Measurements from ENCODE around the gene SON.

The SON gene

GRCh38 chr21:33541756-33542639 is 840 bp upstream of the SON start, which contains the start of gene GART:
Gene GART (minus strand): TSS chr21:33542117. CDS start chr21:33539315, 2,802 bp downstream.
- ChIA-PET POLR2A (interaction anchor here (1.5 kb wide), 1 partner anchor 15 kb away, joined by 4 read pairs; no protein-coding TSS in a partner anchor), CTCF (interaction anchor here (1.7 kb wide), 1 partner anchor 64 kb away, joined by 4 read pairs; no protein-coding TSS in a partner anchor)
- TF ChIP-seq, protein P1, sequence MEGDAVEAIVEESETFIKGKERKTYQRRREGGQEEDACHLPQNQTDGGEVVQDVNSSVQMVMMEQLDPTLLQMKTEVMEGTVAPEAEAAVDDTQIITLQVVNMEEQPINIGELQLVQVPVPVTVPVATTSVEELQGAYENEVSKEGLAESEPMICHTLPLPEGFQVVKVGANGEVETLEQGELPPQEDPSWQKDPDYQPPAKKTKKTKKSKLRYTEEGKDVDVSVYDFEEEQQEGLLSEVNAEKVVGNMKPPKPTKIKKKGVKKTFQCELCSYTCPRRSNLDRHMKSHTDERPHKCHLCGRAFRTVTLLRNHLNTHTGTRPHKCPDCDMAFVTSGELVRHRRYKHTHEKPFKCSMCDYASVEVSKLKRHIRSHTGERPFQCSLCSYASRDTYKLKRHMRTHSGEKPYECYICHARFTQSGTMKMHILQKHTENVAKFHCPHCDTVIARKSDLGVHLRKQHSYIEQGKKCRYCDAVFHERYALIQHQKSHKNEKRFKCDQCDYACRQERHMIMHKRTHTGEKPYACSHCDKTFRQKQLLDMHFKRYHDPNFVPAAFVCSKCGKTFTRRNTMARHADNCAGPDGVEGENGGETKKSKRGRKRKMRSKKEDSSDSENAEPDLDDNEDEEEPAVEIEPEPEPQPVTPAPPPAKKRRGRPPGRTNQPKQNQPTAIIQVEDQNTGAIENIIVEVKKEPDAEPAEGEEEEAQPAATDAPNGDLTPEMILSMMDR (IDR thresholded peaks at IDR 0.05; ENCODE audit: control extremely low read depth, extremely low read depth, low read depth, missing control alignments), result no peak
- peak; percentile 84 for DNase-seq (ENCODE audit: extremely low spot score)

- POLR2A ChIA-PET, result interaction anchor here (0.6 to 1.1 kb wide), 4 partner anchors 8 to 103 kb away, joined by 3 to 6 read pairs (median 4); partner anchors contain the start of gene DONSON
- CTCF ChIA-PET, result interaction anchor here (0.7 to 3.2 kb wide), 3 partner anchors 12 to 63 kb away, joined by 3 to 12 read pairs (median 5); no protein-coding TSS in a partner anchor
- peak; percentile 57 for DNase-seq (ENCODE audit: extremely low spot score)
- TF ChIP-seq, protein P1 (IDR thresholded peaks at IDR 0.05; ENCODE audit: control extremely low read depth, extremely low read depth, low read depth, missing control alignments), result no peak
These were observed 779 bp downstream of the SON start for GRCh38 chr21:33543505-33544129.

- DNase-seq (ENCODE audit: extremely low spot score), result no peak
- POLR2A ChIA-PET, result no interaction called here
These were observed 1.8 kb downstream of the SON start for GRCh38 chr21:33544451-33545195.

DNA sequence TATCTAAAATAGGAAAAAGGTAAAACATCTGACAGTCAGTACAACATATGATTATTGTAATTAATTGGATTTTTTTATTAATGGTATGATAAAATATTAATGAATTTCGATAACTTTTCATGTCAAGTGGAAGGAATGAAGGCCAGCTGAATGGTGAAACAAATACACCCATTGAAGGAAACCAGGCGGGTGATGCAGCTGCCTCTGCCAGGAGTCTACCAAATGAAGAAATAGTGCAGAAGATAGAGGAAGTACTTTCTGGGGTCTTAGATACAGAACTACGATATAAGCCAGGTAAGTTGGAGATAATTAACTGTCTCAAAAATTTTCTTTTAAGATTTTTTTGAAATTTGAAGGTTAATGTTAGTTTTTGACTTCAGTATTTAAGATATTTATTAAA is 3.2 kb downstream of the SON start:
- CTCF ChIA-PET, result no interaction called here
- no peak for DNase-seq (ENCODE audit: extremely low spot score)
- TF ChIP-seq, protein P1 (IDR thresholded peaks at IDR 0.05; ENCODE audit: control extremely low read depth, extremely low read depth, low read depth, missing control alignments), result no peak
- POLR2A ChIA-PET, result interaction anchor here (2.1 kb wide), 1 partner anchor 11 kb away, joined by 4 read pairs; no protein-coding TSS in a partner anchor

More at GRCh38 chr21:33544451-33545195, 1.8 kb downstream of the SON start:
- CTCF ChIA-PET, result interaction anchor here (1.1 to 3.2 kb wide), 3 partner anchors 11 to 24 kb away, joined by 3 to 12 read pairs (median 5); no protein-coding TSS in a partner anchor
- TF ChIP-seq, protein P1 (IDR thresholded peaks at IDR 0.05; ENCODE audit: control extremely low read depth, extremely low read depth, low read depth, missing control alignments), result no peak

DNA sequence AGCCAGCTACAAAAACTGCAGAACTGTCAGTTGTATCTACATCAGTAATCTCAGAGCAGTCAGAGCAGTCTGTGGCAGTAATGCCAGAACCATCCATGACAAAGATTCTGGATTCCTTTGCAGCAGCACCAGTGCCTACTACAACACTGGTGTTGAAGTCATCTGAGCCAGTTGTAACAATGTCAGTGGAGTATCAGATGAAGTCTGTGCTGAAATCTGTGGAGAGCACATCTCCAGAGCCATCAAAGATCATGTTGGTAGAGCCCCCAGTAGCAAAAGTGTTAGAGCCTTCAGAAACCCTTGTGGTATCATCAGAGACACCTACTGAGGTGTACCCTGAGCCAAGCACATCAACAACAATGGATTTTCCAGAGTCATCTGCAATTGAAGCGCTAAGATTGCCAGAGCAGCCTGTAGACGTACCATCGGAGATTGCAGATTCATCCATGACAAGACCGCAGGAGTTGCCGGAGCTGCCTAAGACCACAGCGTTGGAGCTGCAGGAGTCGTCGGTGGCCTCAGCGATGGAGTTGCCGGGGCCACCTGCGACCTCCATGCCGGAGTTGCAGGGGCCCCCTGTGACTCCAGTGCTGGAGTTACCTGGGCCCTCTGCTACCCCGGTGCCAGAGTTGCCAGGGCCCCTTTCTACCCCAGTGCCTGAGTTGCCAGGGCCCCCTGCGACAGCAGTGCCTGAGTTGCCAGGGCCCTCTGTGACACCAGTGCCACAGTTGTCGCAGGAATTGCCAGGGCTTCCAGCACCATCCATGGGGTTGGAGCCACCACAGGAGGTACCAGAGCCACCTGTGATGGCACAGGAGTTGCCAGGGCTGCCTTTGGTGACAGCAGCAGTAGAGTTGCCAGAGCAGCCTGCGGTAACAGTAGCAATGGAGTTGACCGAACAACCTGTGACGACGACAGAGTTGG is 7.3 kb downstream of the SON start:
- POLR2A ChIA-PET, result interaction anchor here (0.5 to 1.0 kb wide), 2 partner anchors 10 to 31 kb away, joined by 3 to 4 read pairs; no protein-coding TSS in a partner anchor
- CTCF ChIA-PET, result interaction anchor here (1.1 to 1.2 kb wide), 2 partner anchors 12 to 39 kb away, joined by 3 read pairs; no protein-coding TSS in a partner anchor
- DNase-seq (ENCODE audit: extremely low spot score), result no peak
- TF ChIP-seq, protein P1 (IDR thresholded peaks at IDR 0.05; ENCODE audit: control extremely low read depth, extremely low read depth, low read depth, missing control alignments), result no peak

Measured in GM10248 (cell line).